ENCODE data around the gene DCDC2C. TPM values are rescaled to one million over a fixed set of nuclear protein-coding genes. Genes with fewer than 3 reads are reported as not detected.
A peak's percentile ranks its signal among the peaks of the same experiment; 100 is the strongest.

DCDC2C gene
- total RNA-seq, 4 donors from 2014 or later = 0.40 to 1.5 (median 0.68) TPM

DNA sequence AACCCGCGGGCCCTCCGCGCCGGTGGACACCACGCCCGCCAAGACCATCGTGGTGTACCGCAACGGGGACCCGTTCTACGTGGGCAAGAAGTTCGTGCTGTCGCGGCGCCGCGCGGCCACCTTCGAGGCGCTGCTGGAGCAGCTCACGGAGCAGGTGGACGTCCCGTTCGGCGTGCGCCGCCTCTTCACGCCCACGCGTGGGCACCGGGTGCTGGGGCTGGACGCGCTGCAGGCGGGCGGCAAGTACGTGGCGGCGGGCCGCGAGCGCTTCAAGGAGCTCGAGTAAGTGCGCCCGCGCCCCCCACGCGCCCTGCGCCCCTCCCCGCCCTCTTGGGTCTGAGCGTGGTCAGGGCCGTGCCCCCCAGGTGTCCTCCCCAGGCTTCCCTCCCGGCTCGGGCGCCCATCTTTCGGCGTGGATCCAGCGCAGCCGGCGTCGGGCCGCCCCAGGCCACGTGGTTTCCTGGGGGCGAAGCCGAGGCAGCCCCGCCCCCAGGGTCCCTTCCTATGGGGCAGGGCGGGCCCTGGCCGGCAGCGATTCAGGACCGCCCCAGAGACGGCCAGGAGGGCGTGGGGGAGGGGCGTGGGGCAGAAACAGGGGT, 481 bp downstream of the DCDC2C start:
- no peak for DNase-seq
- TF ChIP-seq, protein P1, sequence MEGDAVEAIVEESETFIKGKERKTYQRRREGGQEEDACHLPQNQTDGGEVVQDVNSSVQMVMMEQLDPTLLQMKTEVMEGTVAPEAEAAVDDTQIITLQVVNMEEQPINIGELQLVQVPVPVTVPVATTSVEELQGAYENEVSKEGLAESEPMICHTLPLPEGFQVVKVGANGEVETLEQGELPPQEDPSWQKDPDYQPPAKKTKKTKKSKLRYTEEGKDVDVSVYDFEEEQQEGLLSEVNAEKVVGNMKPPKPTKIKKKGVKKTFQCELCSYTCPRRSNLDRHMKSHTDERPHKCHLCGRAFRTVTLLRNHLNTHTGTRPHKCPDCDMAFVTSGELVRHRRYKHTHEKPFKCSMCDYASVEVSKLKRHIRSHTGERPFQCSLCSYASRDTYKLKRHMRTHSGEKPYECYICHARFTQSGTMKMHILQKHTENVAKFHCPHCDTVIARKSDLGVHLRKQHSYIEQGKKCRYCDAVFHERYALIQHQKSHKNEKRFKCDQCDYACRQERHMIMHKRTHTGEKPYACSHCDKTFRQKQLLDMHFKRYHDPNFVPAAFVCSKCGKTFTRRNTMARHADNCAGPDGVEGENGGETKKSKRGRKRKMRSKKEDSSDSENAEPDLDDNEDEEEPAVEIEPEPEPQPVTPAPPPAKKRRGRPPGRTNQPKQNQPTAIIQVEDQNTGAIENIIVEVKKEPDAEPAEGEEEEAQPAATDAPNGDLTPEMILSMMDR (IDR thresholded peaks at IDR 0.05) = no peak
- no peak for TF ChIP-seq POLR2A (IDR thresholded peaks at IDR 0.05)
- no peaks in the 10 kb centered on the region for H3K9me3 ChIP-seq
- H3K27ac ChIP-seq = no peak overlapping the region
- H3K4me1 ChIP-seq = peaks cover 0 to 9% of the 10 kb centered on the region in 2 donors
- no peaks in the 10 kb centered on the region for H3K27me3 ChIP-seq
- WGBS, 2 donors = 21% methylated on average over 28 of the region's 73 CpGs; no CpG with 5 or more reads in 1 of the 2 donors
- H3K4me3 ChIP-seq (replicated peaks in 1 of 3) = peak overlapping the region in 1 of 3 donors; percentile 17
- intact Hi-C loops (cut with DNase I) = no loop called here
- no peaks in the 10 kb centered on the region for H3K36me3 ChIP-seq

DNA sequence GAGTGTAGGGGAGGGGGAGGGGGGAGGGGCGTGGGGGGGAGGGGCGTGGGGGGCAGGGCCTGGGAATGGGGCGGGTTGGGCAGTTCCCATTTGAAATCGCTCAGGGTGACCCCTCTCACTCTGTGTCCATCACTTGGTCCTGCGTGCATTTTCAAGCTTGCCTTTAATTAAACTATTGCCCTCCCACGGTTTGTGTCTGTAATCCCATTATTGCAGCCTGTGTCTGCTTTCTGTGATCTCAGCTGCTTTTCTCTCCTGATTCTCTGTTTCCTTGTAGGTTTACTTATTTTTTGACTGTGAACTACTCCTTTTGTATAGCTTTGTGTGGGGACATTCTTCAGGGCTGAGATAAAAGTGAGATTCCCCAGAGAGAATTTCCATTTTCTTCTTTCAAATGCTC, 1.3 kb downstream of the DCDC2C start:
- TF ChIP-seq POLR2A (IDR thresholded peaks at IDR 0.05) = no peak
- Histone ChIP-seq H3K27me3 (no peaks in the 10 kb centered on the region), H3K4me1 (peaks cover 0 to 9% of the 10 kb centered on the region in 2 donors), H3K9me3 (no peaks in the 10 kb centered on the region), H3K27ac (no peak overlapping the region), H3K36me3 (no peaks in the 10 kb centered on the region), H3K4me3 (replicated peaks in 1 of 3) (no peak overlapping the region)
- intact Hi-C loops (cut with DNase I) = no loop called here
- WGBS, 2 donors = 46 to 47% methylated on average over 5 of the region's 6 CpGs
- DNase-seq = no peak

DNA sequence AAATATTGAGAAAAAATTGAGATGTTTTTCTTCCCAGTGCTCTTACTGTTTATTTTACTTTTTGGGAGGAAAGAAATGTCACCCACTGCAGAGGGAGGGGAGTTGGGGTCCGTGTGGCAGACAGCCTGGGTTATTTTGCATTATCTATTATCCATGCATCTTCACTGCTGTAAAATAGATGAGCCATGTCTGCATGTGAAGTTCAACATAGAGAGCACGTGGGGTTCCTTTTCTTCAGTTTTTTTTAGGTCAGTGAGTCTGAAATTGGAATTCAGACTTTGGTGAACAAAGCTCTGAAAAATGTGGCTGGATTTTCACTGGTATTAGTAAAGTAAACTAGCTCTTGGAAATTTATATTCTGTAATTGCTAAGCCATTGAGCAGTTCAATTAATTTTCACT, 2.4 kb downstream of the DCDC2C start:
- Histone ChIP-seq H3K9me3 (no peaks in the 10 kb centered on the region), H3K4me3 (replicated peaks in 1 of 3) (no peak overlapping the region), H3K36me3 (no peaks in the 10 kb centered on the region), H3K27ac (no peak overlapping the region), H3K4me1 (peaks cover 0 to 9% of the 10 kb centered on the region in 2 donors), H3K27me3 (no peaks in the 10 kb centered on the region)
- TF ChIP-seq POLR2A (IDR thresholded peaks at IDR 0.05) = no peak
- TF ChIP-seq, protein P1 (IDR thresholded peaks at IDR 0.05) = no peak
- WGBS, 2 donors = 34 to 64% methylated on average over 2 of the region's 2 CpGs
- DNase-seq = no peak
- intact Hi-C loops (cut with DNase I) = no loop called here

DNA sequence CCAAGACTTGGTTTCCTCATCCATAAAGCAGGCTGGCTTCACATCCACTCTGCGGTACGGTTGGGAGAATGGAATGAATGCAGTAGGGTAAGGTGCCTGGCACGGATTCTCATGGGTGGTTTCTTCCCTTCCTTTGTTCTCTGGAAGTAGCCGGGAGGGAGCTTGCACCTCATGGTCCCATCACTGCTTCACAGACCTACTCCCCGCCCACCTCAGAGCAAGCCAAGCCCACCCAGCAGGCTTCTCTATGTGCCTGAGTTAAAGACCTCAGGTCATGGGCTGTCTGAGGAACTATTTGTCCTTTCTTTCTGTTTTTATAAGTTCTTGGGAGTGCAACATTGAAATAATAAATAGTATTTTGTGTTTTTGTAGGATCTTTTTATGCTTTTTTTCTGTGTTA, 3.5 kb downstream of the DCDC2C start:
- H3K4me3 ChIP-seq (replicated peaks in 1 of 3) = no peak overlapping the region
- 69 to 71% methylated on average over 5 of the region's 5 CpGs for whole genome bisulfite sequencing, 2 donors
- no peaks in the 10 kb centered on the region for H3K36me3 ChIP-seq
- TF ChIP-seq, protein P1 (IDR thresholded peaks at IDR 0.05) = no peak
- TF ChIP-seq POLR2A (IDR thresholded peaks at IDR 0.05) = no peak
- H3K27ac ChIP-seq = no peak overlapping the region
- no peaks in the 10 kb centered on the region for H3K9me3 ChIP-seq
- peaks cover 0 to 9% of the 10 kb centered on the region in 2 donors for H3K4me1 ChIP-seq
- intact Hi-C loops (cut with DNase I) = no loop called here
- no peaks in the 10 kb centered on the region for H3K27me3 ChIP-seq
- DNase-seq = no peak

DNA sequence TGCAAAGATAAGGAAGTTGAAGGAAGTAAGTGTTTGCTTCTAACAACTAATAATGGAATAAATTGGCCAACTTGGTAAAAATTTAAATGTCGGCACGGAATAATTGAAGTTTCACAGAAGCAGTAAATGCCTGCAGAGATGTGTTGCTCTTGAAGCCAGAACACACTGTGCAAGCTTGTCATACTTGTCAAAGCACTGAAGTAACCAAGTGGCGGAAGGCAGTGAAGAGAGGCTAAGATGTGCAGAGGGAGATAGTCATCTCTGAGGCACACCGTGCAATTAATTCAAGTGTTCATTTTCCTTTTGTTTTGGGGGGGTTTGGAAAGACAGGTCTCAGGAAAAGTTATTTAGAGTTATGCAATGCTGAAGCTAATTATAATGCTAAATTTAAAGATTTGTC, 5.2 kb downstream of the DCDC2C start:
- Histone ChIP-seq H3K4me1 (peaks cover 0 to 10% of the 10 kb centered on the region in 2 donors), H3K27me3 (no peaks in the 10 kb centered on the region), H3K27ac (no peak overlapping the region), H3K36me3 (no peaks in the 10 kb centered on the region), H3K4me3 (replicated peaks in 1 of 3) (no peak overlapping the region), H3K9me3 (no peaks in the 10 kb centered on the region)
- DNase-seq = no peak
- 50 to 52% methylated on average over 4 of the region's 4 CpGs for WGBS, 2 donors
- intact Hi-C loops (cut with DNase I) = no loop called here
- TF ChIP-seq POLR2A (IDR thresholded peaks at IDR 0.05) = no peak
- TF ChIP-seq, protein P1 (IDR thresholded peaks at IDR 0.05) = no peak

All from thyroid gland (tissue), 4 donors.